Measurements from ENCODE around the gene HDHD2.

HDHD2 gene

DNA sequence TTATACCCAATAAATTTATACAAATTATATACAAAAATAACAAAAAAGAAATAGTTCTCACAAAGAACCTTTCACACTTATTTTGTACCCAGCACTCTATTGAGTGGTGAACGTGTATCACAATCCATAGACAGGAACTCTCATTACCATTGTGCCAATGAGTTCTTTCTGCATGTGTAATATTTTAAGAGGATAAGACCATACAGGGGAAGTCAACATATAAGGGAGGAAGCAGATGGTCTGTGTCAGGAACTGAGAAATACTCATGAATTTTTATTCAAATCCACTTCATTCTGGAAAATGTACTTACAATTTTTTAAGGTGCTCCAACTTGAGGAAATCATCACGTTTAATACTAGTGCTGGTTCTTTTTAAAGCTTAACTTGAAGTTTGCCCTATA lies 87.8 kb downstream of the HDHD2 start:
- no peak for DNase-seq (ENCODE audit: low spot score)
